GM21515 (cell line): ENCODE results near the gene TMC7.

Experiments
- ATAC-seq: cut with Tn5 transposase; IDR thresholded peaks from one replicate; pipeline ENCODE4 v1.9.1; 2021; ENCODE audit not compliant: unreplicated experiment

The TMC7 gene

DNA sequence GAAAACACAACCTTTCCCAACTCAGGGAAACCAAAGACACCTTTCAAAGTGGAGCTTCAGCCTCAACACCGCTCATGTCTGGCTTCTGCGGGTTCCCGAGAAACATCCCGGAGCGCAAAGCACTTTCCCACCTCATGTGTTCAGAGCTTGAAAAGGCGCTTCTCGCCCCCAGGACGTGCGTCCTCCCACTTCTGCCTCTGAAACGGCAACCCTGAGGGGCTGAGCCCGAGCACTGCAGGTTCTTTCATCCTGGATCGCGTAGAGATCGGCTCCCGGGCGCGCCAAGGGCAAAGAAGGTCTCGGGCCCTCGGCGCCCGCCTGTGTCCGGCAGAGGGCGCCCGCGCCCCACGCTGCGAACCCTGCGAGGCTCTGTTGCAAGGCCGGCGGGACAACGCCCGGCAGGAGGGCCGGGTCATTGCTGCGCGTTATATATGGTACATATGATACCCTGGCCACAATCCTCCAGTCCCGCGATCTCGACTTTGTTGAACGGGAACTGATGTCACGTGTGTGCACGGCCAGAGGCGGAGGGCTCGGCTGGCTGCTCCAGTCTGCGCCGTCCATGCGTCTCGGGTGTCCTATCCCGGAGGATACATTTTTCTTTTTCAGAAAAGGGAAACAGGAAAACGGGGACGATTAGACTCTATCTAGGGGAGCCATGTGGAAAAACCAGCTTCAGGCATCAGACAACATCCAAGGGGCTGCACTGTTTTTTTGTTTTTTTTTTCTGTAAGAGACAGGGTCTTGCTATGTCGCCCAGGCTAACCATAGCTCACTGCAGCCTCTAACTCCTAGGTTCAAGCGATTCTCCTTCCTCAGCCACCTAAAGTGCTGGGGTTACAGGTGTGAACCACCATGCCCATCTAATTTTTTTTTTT is 102.8 kb downstream of the TMC7 start:
- ATAC-seq, result peak; percentile 76

DNA sequence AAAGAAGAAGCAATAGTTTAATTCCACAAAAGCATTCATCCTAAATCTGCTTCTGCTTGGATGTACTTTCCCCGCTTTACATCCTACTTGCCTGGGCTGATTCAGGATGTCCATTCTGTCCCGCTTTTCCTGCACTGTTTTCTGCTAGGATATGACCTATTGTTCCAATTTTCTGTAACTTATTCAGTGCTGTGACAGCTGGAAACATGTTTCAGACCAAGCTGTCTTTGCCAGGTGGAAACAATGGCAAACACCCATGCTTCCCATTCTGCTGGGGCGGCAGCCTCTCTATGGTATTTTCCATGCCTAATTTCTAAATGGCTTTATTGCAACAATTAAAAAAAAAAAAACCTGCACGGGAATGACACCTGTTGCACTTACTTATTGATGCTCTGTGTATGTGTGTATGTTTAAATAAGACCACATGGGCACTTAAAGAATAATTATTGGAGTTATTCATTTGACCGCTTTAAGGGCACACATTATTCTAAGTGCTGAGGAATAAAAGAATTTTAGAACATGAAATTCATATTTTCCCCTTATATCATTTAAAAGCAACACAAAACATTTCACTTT is 104.7 kb downstream of the TMC7 start:
- ATAC-seq, result no peak

DNA sequence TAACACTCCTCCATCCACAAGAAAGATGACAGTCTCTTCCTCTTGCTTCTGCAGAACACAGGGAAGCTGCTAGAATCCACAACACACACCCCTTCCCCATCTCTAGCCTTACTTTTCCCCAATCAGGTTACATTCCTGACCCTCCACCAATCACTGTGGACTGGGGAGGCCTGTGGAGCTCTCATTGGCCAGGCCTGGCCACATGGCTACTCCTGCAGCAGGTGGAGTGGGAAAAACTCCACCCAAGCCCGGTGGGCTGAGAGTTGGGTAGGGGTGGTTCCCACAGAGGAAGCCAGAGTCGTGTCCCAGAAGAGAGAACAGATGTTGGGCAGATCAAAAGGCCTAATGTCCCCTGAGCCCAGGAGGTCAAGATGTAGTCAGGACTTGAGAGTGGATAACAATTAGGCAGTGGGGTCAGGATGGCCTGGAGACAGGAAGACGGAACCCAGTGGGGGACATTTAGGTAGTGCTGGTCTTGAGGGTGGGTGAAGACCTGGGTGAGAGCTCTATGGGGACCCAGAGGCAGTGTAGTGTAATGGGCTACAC is 105.7 kb downstream of the TMC7 start:
- ATAC-seq, result no peak

DNA sequence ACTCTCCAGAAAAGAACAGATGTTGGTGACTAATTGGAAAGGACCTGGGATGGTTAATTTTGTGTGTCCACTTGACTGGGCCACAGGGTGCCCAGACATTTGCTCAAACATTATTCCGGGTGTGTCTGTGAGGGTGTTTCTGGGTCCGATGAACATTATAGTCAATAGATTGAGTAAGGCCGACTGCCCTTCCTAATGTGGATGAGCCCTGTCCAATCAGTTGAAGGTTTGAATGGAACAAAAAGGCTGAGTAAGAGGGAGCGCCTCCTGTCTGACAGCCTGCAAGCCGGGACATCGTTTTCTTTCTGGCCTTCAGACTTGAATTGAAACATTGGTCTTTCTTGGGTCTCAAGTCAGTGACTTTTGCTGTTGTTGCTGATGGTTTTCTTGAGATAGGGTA is 107.2 kb downstream of the TMC7 start:
- ATAC-seq, result no peak

DNA sequence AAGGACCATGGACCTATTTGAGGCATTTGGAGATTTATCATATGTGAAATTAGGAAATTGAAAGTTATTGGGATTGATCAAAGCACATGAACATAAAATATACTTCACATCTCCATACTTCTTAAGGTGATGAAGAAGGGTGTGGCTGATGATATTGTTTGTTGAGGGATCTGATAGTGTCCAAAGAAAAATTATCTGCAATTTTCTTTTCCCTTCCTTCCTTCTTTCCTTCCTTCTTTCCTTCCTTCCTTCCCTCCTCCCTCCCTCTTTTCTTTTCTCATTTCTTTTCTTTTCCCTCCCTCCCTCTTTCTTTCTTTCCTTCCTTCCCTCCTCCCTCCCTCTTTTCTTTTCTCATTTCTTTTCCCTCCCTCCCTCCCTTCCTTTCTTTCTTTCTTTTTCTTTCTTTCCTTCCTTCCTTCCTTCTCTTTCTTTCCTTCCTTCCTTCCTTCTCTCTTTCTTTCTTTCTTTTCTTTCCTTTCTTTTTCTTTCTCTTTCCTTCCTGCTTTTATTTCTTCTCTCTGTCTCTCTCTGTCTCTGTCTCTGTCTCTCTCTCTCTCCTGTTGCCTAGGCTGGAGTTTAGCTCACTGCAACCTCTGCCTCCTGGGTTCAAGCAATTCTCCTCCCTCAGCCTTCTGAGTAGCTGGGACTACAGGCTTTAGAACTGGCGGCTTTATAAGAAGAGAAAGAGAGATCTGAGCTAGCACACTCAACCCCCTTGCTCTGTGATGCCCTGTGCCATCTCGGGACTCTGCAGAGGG is 109.1 kb downstream of the TMC7 start:
- no peak for ATAC-seq

DNA sequence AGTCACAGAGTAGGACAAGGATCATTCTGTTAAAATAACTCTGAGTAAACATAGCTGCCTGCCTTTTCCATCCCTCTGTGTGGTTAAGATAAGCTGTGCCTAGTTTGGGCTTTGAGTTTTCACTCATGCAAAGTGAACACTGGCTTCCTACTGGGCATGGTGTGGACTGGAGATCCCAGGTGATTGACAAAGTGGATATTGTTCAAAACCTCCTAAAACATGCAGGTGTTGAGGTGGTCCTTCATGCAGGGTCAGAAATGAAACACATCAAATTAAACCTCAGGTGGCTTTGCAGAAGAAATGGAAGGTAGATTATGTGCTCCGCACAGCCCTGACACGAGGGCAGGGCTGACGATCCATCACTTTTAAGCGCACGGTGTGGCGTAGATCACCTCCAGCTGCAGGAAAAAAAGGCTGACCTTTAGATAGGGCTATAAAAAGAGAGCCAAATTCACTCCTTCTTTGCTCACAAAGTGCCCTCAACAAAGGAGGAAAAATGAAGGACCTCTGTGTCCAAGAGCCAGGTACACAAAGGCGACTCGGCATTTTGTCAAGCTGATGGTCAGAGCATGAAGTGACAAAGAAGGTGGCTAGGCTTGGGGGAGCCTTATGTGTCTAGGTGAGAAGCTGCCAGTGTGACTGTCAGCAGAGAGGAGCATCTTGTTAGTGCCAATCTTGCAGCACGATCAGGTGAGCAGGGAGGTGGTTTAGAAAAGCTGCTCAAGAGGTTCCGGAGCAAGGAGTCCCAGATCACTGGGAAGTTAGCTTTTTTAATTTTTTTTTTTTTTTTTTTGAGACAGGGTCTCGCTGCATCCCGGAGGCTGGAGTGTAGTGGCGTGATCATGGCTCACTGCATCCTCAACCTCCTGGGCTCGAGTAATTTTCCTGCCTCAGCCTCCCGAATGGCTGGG is 110.2 kb downstream of the TMC7 start:
- no peak for ATAC-seq

DNA sequence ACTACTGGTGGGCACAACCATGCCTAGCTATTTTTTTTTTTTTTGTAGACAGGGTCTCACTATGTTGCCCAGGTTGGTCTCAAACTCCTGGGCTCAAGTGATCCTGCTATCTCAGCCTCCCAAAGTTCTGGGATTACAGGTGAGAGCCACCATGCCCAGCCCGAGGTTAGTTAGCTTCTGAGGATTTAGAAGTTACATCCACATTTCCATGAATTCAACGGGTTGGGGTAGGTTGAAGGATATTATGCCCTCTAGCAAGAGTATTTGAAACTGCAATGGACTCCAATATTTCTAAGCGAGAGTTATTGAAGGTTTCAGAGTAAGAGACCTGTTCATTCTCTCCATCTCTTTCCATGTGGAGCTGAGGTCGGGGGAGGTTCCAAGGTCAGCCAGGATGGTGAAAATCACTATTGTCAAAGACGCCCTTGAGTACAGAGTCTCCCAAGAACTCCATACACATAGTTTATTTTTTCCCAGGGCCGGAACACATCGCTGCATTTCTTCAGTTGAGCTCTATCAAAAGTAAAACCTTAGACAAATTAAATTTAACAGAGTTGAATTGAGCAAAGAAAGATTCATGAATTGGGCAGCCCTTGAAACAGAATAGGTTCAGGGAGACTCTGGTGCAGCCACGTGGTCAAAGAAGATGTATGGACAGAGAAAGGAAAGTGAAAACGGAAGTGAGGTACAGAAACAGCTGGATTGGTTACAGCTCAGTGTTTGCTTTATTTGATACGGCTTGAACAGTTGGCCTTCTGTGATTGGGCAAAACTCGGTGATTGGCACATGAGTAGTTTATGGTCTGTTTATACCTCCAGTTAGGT is 111.0 kb downstream of the TMC7 start:
- ATAC-seq, result no peak

DNA sequence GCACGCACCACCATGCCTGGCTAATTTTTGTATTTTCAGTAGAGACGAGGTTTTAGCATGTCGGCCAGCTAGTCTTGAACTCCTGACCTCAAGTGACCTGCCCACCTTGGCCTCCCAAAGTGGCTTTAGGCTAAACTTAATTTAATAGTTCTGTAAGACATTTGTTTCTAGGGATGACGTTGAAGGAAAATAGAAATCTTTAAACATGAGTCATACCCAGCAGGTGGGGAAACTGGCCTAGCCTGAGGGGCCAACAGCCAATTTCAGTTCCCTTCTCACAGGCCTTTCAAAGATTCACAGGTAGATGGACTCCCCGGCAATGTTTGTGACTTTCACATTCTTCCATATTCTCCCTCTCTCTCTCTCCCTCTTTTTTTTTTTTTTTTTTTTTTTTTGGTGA is 111.9 kb downstream of the TMC7 start:
- ATAC-seq, result no peak

DNA sequence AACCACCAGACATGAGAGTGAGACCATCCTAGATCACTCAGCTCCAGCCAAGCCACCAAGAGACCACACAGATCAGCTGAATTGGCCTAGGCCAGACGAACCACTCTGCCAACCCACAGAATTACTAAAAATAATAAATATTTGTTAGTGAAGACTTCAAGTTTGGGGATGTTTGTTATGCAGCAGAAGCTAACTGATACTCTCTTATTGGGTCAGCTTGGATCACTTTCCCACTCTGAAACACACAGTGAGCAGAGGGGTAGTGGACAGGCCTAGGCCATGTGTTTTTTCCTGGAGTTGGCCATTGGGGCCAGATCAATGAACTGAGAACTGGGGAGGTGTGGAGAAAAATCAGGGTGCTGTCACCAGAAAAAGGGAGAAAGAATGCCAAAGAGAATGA is 114.4 kb downstream of the TMC7 start:
- ATAC-seq, result no peak

DNA sequence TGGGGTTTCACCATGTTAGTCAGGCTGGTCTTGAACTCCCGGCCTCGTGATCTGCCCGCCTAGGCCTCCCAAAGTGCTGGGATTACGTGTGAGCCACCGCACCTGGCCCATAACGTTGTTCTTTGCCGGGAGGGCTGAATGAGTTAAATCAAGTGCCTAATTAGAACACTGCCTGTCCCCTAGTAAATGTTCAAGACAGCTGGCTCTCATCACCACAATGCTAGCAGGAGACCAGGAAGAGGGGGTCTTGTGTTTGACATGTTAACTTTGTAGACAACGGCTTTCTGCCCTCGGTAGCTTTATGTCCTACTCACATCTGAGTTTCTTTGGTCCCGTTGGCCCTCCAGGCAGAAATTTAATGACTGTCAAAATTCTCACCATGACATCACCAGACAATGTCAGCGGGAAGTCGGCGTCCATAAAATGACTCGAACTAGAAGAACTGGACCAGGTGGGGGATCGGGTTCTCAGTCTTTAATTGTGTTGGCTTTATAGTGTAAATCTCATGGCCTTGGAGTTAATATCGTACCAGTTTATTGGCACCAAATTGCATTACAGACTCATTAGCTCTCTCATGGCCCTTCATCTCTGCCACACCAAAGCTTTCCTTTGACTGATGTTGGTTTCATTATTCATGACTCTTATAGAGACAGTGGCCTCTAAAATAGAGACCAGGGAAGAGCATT is 118.6 kb downstream of the TMC7 start:
- ATAC-seq, result no peak

DNA sequence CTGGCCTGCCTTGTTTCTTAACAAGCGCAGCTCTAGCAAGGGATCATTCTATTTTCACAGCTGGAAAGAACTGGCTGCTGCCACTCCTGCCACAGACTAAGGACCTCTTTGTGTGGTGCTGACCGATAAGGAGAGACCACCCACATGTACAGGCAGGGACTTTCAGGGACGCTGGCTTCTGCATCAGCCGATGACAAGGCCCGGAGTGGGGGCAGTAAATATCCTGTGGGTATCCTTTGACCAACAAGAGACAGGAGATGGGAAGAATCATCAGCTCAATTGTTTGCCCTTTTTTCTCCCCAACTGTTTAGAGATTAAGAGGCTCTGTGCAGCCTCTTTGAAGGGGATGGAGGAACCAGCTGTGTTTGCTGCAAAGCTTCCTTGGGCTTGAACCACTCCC is 120.9 kb downstream of the TMC7 start:
- ATAC-seq, result no peak

DNA sequence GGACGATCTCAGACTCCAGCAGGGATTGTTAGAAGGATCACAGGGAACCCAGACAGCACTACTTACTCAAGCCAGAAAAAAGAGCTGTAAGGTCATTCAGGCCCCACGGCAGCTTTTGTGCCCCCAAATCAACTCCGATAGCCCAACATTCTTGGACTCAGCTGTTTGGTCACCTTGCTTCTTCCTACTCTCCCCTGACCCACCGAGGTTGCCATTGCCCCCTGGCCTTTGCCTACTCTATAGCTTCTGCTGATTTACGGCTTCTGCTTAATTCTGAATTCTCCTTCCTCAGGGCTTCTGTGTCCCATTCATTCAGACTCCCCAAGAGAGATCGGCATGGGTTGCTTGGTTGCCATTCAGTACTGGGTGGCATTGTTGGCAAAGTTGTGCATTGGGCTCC is 121.4 kb downstream of the TMC7 start:
- ATAC-seq, result no peak

DNA sequence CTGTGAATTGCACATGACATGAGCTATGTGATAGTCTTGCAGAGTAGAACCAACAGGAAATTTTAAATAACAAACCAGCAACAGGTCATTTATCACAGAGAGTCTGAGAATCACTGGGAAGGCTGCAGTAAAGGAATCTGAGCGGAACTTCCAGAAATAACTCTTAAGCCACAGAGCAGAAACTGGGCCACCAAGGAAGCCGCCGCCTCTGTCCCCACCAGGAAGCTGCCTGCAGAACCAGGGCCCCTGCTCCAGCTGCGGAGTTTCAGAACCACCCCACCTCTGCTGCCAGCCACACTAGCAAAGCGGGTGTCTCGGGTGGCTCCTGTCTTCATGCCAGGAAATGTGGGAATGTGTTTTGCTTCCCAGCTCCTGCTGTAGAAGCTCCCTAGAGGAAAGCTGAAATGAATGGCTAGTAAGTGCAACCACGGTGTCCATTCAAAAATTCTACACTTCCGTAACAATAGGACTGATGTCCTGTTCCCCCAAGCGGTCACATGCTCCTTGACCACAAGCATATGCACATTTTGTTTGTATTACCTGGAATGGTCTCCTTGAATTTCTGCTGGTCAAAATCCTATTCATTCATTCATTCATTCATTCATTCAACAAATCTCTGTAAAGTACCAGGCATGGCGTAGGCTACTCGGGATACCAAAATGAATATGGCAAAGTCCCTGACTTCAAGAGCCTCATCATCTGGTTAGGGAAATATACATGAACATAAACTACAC is 122.3 kb downstream of the TMC7 start:
- ATAC-seq, result no peak

DNA sequence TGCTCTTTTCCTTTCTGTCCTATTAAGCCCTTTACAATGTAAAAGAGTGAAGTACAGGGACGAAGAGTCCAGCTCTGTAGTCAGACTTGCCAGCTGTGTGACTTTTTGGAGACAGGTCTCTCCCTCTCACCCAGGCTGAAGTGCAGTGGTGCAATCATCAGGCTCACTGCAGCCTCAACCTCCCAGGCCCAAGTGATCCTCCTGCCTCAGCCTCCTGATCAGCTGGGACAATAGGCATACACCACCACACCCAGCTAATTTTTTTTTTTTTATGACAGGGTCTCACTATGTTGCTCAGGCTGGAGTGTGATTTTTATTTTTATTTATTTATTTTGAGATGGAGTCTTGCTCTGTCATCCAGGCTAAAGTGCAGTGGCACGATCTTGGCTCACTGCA is 122.9 kb downstream of the TMC7 start:
- no peak for ATAC-seq

DNA sequence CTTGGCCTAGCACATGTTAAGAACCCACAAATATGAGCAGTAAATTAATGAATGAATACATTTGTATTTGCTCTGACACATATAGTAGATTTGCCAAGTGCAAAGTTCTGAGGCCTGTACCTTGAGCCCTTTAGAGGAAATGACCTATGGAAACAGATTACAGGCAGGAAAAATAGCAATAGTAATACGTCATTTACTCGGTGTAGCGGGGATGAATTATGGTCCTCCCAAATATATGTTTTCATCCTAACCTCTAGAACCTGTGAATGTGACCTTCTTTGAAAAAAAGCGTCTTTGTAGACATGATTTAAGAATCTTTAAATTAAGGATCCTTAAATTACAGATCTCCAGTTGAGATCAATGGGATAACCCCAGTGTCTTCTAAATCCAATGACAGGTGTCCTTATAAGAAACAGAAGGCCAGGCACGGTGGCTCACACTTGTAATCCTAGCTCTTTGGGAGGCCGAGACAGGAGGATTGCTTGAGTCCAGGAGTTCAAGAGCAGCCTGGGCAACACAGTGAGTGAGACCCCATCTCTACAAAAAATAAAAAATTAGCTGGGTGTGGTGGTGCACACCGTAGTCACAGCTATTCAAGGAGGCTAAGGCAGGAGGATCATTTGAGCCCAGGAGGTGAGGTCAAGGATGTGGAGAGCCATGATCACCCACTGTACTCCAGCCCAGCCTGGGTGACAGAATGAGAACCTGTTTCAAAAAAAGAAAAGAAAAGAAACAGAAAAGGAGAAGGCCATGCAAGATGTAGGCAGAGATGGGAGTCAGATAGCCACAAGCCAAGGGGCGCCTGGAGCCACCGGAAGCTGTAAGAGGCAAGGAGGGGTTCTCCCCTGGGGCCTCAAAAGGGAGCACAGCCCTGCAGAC is 124.9 kb downstream of the TMC7 start:
- no peak for ATAC-seq

DNA sequence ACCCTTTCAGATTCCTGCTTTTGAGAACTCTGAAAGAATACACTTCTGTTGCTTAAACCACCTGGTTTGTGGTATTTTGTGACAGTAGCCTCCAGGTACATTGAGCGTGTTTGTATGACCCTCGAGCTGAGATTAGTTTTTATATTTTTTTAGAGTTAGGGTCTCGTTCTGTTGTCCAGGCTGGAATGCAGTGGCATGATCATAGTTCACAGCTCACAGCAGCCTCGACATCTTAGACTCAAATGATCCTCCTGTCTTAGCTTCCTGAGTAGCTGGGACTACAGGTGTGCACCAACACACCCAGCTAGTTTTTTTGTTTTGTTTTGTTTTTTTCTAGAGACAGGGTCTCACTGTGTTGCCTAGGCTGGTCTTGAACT is 125.5 kb downstream of the TMC7 start:
- ATAC-seq, result no peak

DNA sequence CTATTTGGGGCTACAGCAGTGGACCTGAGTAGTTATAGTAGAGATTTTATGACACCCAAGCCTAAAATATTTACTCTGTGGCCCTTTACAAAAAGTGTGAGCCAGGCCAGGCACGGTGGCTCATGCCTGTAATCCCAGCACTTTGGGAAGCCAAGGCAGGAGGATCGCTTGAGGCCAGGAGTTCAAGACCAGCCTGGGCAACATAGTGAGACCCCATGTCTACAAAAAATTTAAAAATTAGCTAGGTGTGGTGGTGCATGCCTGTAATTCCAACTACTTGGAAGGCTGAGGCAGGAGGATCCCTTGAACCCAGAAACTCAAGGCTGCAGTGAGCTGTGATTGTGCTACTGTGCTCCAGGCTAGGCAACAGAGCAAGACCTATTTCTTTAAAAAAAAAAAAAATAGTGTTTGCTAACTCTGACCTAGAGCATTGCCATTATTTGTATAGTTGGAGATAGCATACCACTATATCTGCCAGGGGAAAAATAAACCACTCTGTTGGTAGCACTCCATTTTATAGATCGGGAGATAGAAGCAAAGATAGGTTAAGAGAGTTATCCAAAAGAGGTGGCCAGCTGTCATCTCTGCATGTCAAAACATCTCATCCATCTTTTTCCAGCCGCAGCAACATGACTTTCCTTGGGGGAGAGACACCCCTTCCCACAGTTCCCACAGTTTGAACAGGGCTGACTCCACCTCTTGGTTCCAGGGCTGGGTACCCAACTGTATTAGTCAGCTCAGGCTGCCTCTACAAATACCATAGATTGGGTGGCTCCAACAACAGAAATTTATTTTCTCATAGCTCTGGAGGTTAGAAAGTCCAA is 127.0 kb downstream of the TMC7 start:
- no peak for ATAC-seq
